Endothelial cell of umbilical vein (primary cell): ENCODE measurements around the gene TOR1A. TPM values are rescaled to one million over a fixed set of nuclear protein-coding genes. Genes with fewer than 3 reads are reported as not detected.

Experiments
- BruUV-seq: library from RNA; stranded (reverse); fragments of 400-500 nt; replicated peaks from 2 replicates; lab custom pipeline; 2021; lab: Mats Ljungman, UMichigan
- CTCF ChIA-PET: fragments of 300-600, 350-600 bp; sonication (Branson Sonifier 250); formaldehyde crosslinking; loops from one replicate; lab custom pipeline; 2021; ENCODE audit warnings: antibody characterized with exemption, inconsistent platforms; lab: Charles Lee
- POLR2A ChIA-PET: fragments of 300-600, 350-600 bp; sonication (Branson Sonifier 250); formaldehyde crosslinking; loops from one replicate; lab custom pipeline; 2021; ENCODE audit warnings: antibody characterized with exemption, inconsistent platforms; lab: Charles Lee
- DNase-seq: peaks from one replicate; pipeline ENCODE4 v3.0.0-alpha.2; 2011; ENCODE audit warnings: low read depth, low spot score
- FAIRE-seq: peaks from 2 replicates; lab custom pipeline; 2011; peaks lifted over from hg19 to GRCh38; lab: Jason Lieb, UNC
- H2AFZ ChIP-seq: 2 replicates; pipeline ENCODE4 v1.6.0; 2012; ENCODE audit warnings: low read depth, low read length, control low read depth, inconsistent platforms
- H3K27ac ChIP-seq: 2 replicates; pipeline ENCODE4 v1.5.1; 2011; ENCODE audit warnings: low read depth, mild to moderate bottlenecking, control low read depth, low read length, moderate library complexity; ENCODE audit not compliant: insufficient read depth
- H3K27me3 ChIP-seq, 2 experiments: 2 replicates each; pipeline versions ENCODE4 v1.6.0 to v1.6.1; 2011; ENCODE audit warnings: low read length in 2 of 2, mixed read lengths in 1 of 2; ENCODE audit not compliant: control insufficient read depth in 2 of 2, insufficient read depth in 2 of 2
- H3K36me3 ChIP-seq, 2 experiments: 2 replicates in 1 of 2; 3 replicates in 1 of 2; pipeline ENCODE4 v1.5.1; 2011; ENCODE audit warnings: low read length in 2 of 2, mild to moderate bottlenecking in 1 of 2, moderate library complexity in 1 of 2; ENCODE audit not compliant: control insufficient read depth in 2 of 2, insufficient read depth in 2 of 2; ENCODE audit errors: extremely low read depth in 1 of 2
- H3K4me1 ChIP-seq: 3 replicates; pipeline ENCODE4 v1.5.1; 2011; ENCODE audit warnings: mild to moderate bottlenecking, low read length; ENCODE audit not compliant: control insufficient read depth, insufficient read depth; ENCODE audit errors: extremely low read depth
- H3K4me2 ChIP-seq: 2 replicates; pipeline ENCODE4 v1.6.1; 2011; ENCODE audit warnings: low read length, control low read depth, mixed read lengths; ENCODE audit not compliant: insufficient read depth
- H3K4me3 ChIP-seq, 3 experiments: fragments of 200-600 bp in 1 of 3; sonication (generic), shearing (Covaris generic) in 1 of 3; replicated peaks in 1 of 3; 2 replicates each; pipeline ENCODE4 v1.5.1; 2011 to 2016; ENCODE audit warnings: control low read depth in 3 of 3, low read length in 3 of 3, mild to moderate bottlenecking in 2 of 3, inconsistent platforms in 1 of 3, low read depth in 1 of 3, moderate library complexity in 1 of 3; ENCODE audit not compliant: insufficient read depth in 1 of 3
- H3K79me2 ChIP-seq: 2 replicates; pipeline ENCODE4 v1.6.0; 2012; ENCODE audit warnings: low read length, inconsistent platforms; ENCODE audit not compliant: control insufficient read depth, insufficient read depth
- H3K9ac ChIP-seq: replicated peaks from 2 replicates; pipeline ENCODE3; 2011; ENCODE audit warnings: low read length, control low read depth; ENCODE audit not compliant: insufficient read depth; ENCODE audit errors: extremely low read depth
- H3K9me1 ChIP-seq: replicated peaks from 3 replicates; pipeline ENCODE4 v1.6.0; 2011; ENCODE audit warnings: mild to moderate bottlenecking, low read length; ENCODE audit not compliant: control insufficient read depth, insufficient read depth; ENCODE audit errors: extremely low read depth
- H3K9me3 ChIP-seq: replicated peaks from 2 replicates; pipeline ENCODE4 v1.5.1; 2012; ENCODE audit warnings: low read length, inconsistent platforms; ENCODE audit not compliant: control insufficient read depth, insufficient read depth
- H4K20me1 ChIP-seq: replicated peaks from 2 replicates; pipeline ENCODE3; 2011; ENCODE audit warnings: mild to moderate bottlenecking, low read length; ENCODE audit not compliant: control insufficient read depth, insufficient read depth; ENCODE audit errors: extremely low read depth
- EZH2 ChIP-seq: IDR thresholded peaks from 2 replicates; pipeline ENCODE4 v1.6.1; 2012; ENCODE audit warnings: borderline replicate concordance, low read depth, mild to moderate bottlenecking, moderate library complexity, low read length, inconsistent platforms; ENCODE audit not compliant: severe bottlenecking
- FOS ChIP-seq: IDR thresholded peaks from 2 replicates; pipeline ENCODE4 v1.6.1; 2011; ENCODE audit warnings: mild to moderate bottlenecking, low read length, moderate library complexity, borderline replicate concordance; ENCODE audit not compliant: insufficient read depth
- GATA2 ChIP-seq: IDR thresholded peaks from 2 replicates; pipeline ENCODE4 v1.7.0; 2011; ENCODE audit warnings: low read depth, mild to moderate bottlenecking, moderate library complexity, mixed read lengths, low read length; ENCODE audit not compliant: insufficient read length, insufficient read depth
- JUN ChIP-seq: IDR thresholded peaks from 2 replicates; pipeline ENCODE4 v1.6.1; 2011; ENCODE audit warnings: borderline replicate concordance, low read depth; ENCODE audit not compliant: insufficient read length, insufficient read depth
- MAX ChIP-seq: IDR thresholded peaks from 2 replicates; pipeline ENCODE4 v1.6.1; 2011; ENCODE audit not compliant: insufficient read depth, insufficient read length
- MYC ChIP-seq: IDR thresholded peaks from one replicate; pipeline ENCODE4 v1.6.1; 2011; ENCODE audit warnings: mild to moderate bottlenecking, low read depth, low read length
- dilution Hi-C: fragments of 300-500 bp; cut with MboI; formaldehyde crosslinking; loops from one replicate; pipeline ENCODE4 v1.15.0; 2019; ENCODE audit warnings: low sequenced_read_pairs; ENCODE audit not compliant: extremely low pct_ligation_motif_present
- intact Hi-C: fragments of 100-400 bp; cut with micrococcal nuclease; formaldehyde crosslinking; loops from one replicate; pipeline ENCODE4 v1.10.0; 2022
- polyA plus RNA-seq, 4 experiments: library from polyadenylated mRNA; depleted of rRNA in 3 of 4; stranded (reverse) in 3 of 4; unstranded in 1 of 4; fragments of >200 nt; gene quantifications; 2 replicates each; pipeline versions ENCODE4 v1.2.1 to v1.2.3, GENCODE V29; 2011 to 2012; ENCODE audit warnings: missing spikeins in 1 of 4
- total RNA-seq: library from RNA; stranded (reverse); gene quantifications from 2 replicates; pipeline ENCODE4 v1.2.3, GENCODE V29; 2021

Gene TOR1A
- total and polyA plus RNA-seq, 2 donors (not counting 3 experiments of a cell fraction or from before 2014, with no cell fraction given), result 57.8 to 89.8 TPM

GRCh38 chr9:129869585-129870501 is 45.9 kb upstream of the TOR1A start:
- intact Hi-C loops, result no loop called here
- H4K20me1 ChIP-seq, result no peaks in the 10 kb centered on the region
- H3K27ac ChIP-seq, result no peak overlapping the region
- no peak overlapping the region for H3K9ac ChIP-seq
- H3K9me1 ChIP-seq, result no peaks in the 10 kb centered on the region
- H3K4me3 ChIP-seq, result no peak overlapping the region
- no peaks in the 10 kb centered on the region for H3K9me3 ChIP-seq
- BruUV-seq, result no TSS peak
- no peaks in the 10 kb centered on the region for H3K27me3 ChIP-seq
- TF ChIP-seq EZH2 (no peak), MAX (no peak), FOS (no peak), JUN (no peak), MYC (no peak), GATA2 (no peak)
- dilution Hi-C loops, result no loop called here
- no peaks in the 10 kb centered on the region for H3K4me1 ChIP-seq
- peaks cover 0 to 8% of the 10 kb centered on the region in 2 experiments for H3K36me3 ChIP-seq
- H2AFZ ChIP-seq, result no peak overlapping the region
- CTCF ChIA-PET, result interaction anchor here (0.5 to 0.9 kb wide), 2 partner anchors 37 to 238 kb away, joined by 3 read pairs; no protein-coding TSS in a partner anchor
- FAIRE-seq (no peak), DNase-seq (no peak)
- POLR2A ChIA-PET, result no interaction called here
- no peaks in the 10 kb centered on the region for H3K79me2 ChIP-seq
- no peak overlapping the region for H3K4me2 ChIP-seq
